ENCODE data around the gene LRMDA. TPM values are rescaled to one million over a fixed set of nuclear protein-coding genes. Genes with fewer than 3 reads are reported as not detected.

LRMDA gene
- polyA plus RNA-seq, 2 of the 4 experiments (the other 2 are of a cell fraction): 4.6 to 5.2 TPM

DNA sequence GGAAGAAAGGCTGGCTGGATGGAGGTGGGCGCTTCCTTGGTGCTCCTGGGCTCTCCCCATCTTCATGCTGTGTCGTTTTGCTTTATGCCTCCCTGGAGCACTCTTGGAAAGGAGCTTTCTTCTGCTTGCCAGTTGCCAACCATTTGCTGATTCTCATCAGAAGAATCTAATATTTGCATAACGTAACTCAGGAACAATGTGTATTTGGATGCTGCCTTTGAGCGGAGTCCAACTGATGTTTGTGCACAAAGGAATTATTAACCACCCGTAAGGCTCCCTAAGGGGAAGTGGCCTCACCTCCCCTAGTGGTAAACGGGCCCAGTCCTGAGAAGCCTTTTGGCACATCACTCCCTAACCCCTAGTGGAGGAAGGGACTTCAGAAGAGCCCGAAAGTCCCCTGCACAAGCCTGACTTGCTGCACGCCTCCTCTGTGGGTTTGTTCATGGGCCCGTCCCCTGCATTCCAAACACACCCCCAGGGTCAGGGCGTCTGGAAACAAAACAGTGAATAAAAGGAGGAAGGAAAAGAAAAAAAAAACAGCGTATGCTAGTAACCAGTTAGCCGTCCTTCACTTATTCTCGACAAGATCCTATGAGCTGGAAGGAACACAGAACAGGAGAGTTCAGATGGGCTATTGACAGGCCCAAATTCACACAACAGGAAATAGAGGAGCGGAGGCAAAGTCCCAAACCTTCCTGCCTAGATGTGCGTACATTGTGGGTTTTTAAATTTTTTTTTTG is 602.2 kb downstream of the LRMDA start (continued):
- TF ChIP-seq, protein P1, sequence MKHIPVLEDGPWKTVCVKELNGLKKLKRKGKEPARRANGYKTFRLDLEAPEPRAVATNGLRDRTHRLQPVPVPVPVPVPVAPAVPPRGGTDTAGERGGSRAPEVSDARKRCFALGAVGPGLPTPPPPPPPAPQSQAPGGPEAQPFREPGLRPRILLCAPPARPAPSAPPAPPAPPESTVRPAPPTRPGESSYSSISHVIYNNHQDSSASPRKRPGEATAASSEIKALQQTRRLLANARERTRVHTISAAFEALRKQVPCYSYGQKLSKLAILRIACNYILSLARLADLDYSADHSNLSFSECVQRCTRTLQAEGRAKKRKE (CRISPR knock-in tag; IDR thresholded peaks at IDR 0.05; ENCODE audit: low read depth): no peak
- TF ChIP-seq KDM1A (IDR thresholded peaks at IDR 0.05; ENCODE audit: low read depth) (no peak), RCOR1 (IDR thresholded peaks at IDR 0.05; ENCODE audit: low read depth, low read length) (no peak)
- TF ChIP-seq, protein P2, sequence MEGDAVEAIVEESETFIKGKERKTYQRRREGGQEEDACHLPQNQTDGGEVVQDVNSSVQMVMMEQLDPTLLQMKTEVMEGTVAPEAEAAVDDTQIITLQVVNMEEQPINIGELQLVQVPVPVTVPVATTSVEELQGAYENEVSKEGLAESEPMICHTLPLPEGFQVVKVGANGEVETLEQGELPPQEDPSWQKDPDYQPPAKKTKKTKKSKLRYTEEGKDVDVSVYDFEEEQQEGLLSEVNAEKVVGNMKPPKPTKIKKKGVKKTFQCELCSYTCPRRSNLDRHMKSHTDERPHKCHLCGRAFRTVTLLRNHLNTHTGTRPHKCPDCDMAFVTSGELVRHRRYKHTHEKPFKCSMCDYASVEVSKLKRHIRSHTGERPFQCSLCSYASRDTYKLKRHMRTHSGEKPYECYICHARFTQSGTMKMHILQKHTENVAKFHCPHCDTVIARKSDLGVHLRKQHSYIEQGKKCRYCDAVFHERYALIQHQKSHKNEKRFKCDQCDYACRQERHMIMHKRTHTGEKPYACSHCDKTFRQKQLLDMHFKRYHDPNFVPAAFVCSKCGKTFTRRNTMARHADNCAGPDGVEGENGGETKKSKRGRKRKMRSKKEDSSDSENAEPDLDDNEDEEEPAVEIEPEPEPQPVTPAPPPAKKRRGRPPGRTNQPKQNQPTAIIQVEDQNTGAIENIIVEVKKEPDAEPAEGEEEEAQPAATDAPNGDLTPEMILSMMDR (IDR thresholded peaks at IDR 0.05): no peak
- TF ChIP-seq, protein P3, sequence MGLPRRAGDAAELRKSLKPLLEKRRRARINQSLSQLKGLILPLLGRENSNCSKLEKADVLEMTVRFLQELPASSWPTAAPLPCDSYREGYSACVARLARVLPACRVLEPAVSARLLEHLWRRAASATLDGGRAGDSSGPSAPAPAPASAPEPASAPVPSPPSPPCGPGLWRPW (IDR thresholded peaks at IDR 0.05): no peak

DNA sequence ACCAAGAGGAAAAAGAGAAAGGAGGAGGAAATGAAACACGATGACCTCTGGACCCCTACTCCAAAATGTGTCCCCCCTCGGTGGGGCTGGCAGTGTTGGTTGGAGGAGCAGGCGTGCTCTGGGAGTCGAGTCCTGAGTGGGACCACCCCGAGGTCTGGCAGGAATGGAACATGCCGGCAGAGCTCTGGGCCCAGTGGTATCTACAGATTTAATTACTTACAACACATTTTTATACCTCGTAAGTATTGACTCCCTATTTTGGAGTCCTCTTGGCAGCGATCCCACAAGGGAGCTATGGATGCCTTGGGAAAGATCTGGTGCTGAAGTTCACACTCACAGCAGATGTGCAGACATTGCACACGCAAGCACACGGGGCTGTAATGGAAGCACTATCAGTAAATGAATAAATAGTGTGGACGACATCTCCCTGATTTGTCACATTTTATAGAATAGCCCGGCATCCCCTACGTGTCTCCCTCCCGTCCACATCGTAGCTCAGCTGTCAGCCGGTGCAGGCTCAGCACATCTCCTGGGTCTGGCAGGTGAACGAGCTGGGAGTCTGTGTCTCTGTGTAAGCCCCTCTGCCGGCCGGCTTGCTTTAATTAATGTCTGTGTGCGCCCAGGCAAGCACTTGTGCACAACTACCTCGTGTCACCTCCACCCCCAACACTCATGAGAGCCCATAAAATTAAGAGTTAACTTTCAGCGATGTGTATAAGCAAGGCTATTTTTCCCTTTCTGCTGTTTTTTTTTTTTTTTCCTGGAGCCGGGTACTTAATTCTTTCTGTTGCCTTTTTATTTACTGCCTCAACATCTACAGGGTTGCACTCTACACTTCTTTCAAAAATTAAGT is 603.2 kb downstream of the LRMDA start:
- ChIA-PET POLR2A (interaction anchor here (0.7 to 1.7 kb wide), 3 partner anchors 9 to 634 kb away, joined by 4 to 7 read pairs (median 6); partner anchors contain the start of gene ZNF503), CTCF (interaction anchor here (0.6 to 8.3 kb wide), 8 partner anchors 8 to 639 kb away, joined by 3 to 83 read pairs (median 4); partner anchors contain the start of gene ZNF503)
- no peak for ATAC-seq
- 87% methylated on average over 23 of the region's 23 CpGs for WGBS (ENCODE audit: missing lambda C conversion rate)
- H3K4me3 ChIP-seq: 0 out of 3 replicates have a peak overlapping the region, but pooled peaks have one; percentile 4
- no peak for DNase-seq (ENCODE audit: low read depth in 1 of 2, low spot score in 1 of 2)
- peak overlapping the region; percentile 65 to 75 for H3K27ac ChIP-seq
- TF ChIP-seq, protein P3 (IDR thresholded peaks at IDR 0.05): no peak
- TF ChIP-seq GATA3 (IDR thresholded peaks at IDR 0.05; ENCODE audit: borderline replicate concordance): no peak
- peaks cover 48% of the 10 kb centered on the region for H3K4me1 ChIP-seq
- peak overlapping the region; percentile 82 for H3K4me2 ChIP-seq
- no peak for FAIRE-seq
- H3K9me3 ChIP-seq: peaks cover 11% of the 10 kb centered on the region; the same call in 1 of the 3 replicates

DNA sequence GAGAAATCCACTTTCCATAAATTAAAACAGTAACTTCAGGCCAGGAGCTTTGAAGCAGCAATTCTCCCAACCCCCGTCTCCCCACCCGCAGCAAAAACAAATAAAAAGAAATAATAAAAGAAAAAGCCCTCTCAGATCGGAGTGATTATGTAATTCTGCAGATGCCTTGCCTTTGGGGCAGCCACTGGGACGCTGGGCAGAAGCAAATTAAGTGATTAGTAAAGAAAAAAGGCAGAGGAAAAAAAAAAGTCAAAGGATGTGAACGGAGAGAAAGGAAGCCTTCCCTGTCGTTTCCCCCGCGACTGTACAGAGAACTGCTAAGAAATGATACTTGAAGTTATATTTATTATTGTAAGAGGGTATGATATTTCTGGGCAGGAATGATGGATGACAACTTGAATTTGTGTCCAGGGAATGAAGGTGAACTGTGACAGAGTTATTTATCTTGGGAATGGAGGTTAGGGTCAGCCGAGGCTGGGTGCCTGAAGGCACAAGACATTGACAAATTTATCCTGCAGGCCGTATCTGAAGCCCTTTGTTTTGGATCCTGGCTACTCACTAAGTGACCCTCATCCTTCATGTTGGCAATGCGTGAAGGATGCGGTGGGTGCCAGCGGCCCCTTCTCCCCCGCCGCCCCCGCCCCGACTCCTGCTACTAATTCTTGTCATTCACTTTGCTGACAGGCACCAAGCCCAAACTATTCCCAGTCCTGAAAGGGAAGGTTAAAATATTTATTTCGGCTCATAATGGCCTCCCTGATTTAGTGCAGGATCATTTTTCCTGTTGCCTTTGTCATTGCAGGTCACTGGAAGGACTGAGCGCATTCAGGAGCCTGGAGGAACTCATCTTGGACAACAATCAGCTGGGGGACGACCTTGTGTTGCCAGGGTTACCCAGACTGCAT is 604.0 kb downstream of the LRMDA start:
- DNase-seq (ENCODE audit: low read depth in 1 of 2, low spot score in 1 of 2): no peak
- TF ChIP-seq RAD21 (conservative IDR thresholded peaks at IDR 0.05 in 1 of 2, IDR thresholded peaks at IDR 0.05 in 1 of 2) (no peak), FOSL2 (IDR thresholded peaks at IDR 0.05) (no peak), FOSL2 (CRISPR knock-in tag; IDR thresholded peaks at IDR 0.05) (no peak), RCOR1 (IDR thresholded peaks at IDR 0.05; ENCODE audit: low read depth, low read length) (no peak), RARB (CRISPR knock-in tag; IDR thresholded peaks at IDR 0.05) (no peak), CBX2 (IDR thresholded peaks at IDR 0.05; ENCODE audit: borderline replicate concordance, low read depth) (no peak), TFCP2L1 (CRISPR knock-in tag; IDR thresholded peaks at IDR 0.05) (no peak), TP53 (CRISPR knock-in tag; IDR thresholded peaks at IDR 0.05) (no peak), CEBPB (IDR thresholded peaks at IDR 0.05) (no peak), CBX8 (IDR thresholded peaks at IDR 0.05) (no peak), NFE2L2 (conservative IDR thresholded peaks at IDR 0.05; ENCODE audit: low read length) (no peak), MAZ (IDR thresholded peaks at IDR 0.05; ENCODE audit: borderline replicate concordance, low read depth, low read length) (no peak), SREBF2 (IDR thresholded peaks at IDR 0.05) (no peak)
- TF ChIP-seq, protein P4, sequence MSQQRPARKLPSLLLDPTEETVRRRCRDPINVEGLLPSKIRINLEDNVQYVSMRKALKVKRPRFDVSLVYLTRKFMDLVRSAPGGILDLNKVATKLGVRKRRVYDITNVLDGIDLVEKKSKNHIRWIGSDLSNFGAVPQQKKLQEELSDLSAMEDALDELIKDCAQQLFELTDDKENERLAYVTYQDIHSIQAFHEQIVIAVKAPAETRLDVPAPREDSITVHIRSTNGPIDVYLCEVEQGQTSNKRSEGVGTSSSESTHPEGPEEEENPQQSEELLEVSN (IDR thresholded peaks at IDR 0.05; ENCODE audit: borderline replicate concordance, low read depth): no peak
- TF ChIP-seq, protein P5, sequence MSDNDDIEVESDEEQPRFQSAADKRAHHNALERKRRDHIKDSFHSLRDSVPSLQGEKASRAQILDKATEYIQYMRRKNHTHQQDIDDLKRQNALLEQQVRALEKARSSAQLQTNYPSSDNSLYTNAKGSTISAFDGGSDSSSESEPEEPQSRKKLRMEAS (IDR thresholded peaks at IDR 0.05): no peak

More for the DNA sequence above, 604.0 kb downstream of the LRMDA start:
- ChIA-PET POLR2A (interaction anchor here (0.7 kb wide), 2 partner anchors 10 to 635 kb away, joined by 4 to 6 read pairs; no protein-coding TSS in a partner anchor), CTCF (interaction anchor here (0.6 to 8.3 kb wide), 33 partner anchors 8 to 740 kb away, joined by 3 to 83 read pairs (median 5); partner anchors contain the start of genes LRMDA and ZNF503)
- Histone ChIP-seq H3K27ac (peak overlapping the region; percentile 65 to 75; a peak in 5 of 6 replicates), H3K4me2 (peak overlapping the region; percentile 82), H3K4me1 (peaks cover 48% of the 10 kb centered on the region), H3K9me3 (peaks cover 13% of the 10 kb centered on the region; the same call in 1 of the 3 replicates), H3K4me3 (peak overlapping the region; percentile 9; the same call in 1 of the 3 replicates)
- 75% methylated on average over 19 of the region's 20 CpGs for WGBS (ENCODE audit: missing lambda C conversion rate)
- ATAC-seq (no peak), FAIRE-seq (no peak)

Data from A549 (cell line).